RWPE2 (cell line): Measurements from ENCODE around the gene LCN2.

ENCODE experiments used
- ATAC-seq: fragments of 200-7000 bp; cut with Tn5 transposase; 3 replicates; pipeline ENCODE4 v1.9.1; 2021; ENCODE audit warnings: low read depth
- DNase-seq: peaks from one replicate; pipeline ENCODE4 v3.0.0-alpha.2; 2020; ENCODE audit warnings: low spot score
- H3K27ac ChIP-seq: fragments of 450-650 bp; 2 replicates; pipeline ENCODE4 v1.5.1; 2017; ENCODE audit warnings: mild to moderate bottlenecking; ENCODE audit not compliant: poor library complexity, severe bottlenecking
- H3K27me3 ChIP-seq: fragments of 250-450 bp; sonication (Bioruptor Pico); 2 replicates; pipeline ENCODE4 v1.5.1; 2021; ENCODE audit warnings: mild to moderate bottlenecking, moderate library complexity; ENCODE audit not compliant: insufficient read depth, poor library complexity, severe bottlenecking
- H3K36me3 ChIP-seq: fragments of 250-450 bp; sonication (Bioruptor Pico); 2 replicates; pipeline ENCODE4 v1.5.1; 2020; ENCODE audit warnings: low read depth, mild to moderate bottlenecking, moderate library complexity
- H3K4me1 ChIP-seq: fragments of 250-450 bp; sonication (Bioruptor Pico); 2 replicates; pipeline ENCODE4 v1.5.1; 2021; ENCODE audit warnings: mild to moderate bottlenecking, moderate library complexity; ENCODE audit not compliant: insufficient read depth, poor library complexity, severe bottlenecking
- H3K4me3 ChIP-seq: fragments of 250-450 bp; sonication (Bioruptor Pico); 2 replicates; pipeline ENCODE4 v1.5.1; 2021; ENCODE audit warnings: mild to moderate bottlenecking, moderate library complexity; ENCODE audit not compliant: severe bottlenecking
- H3K9me3 ChIP-seq: fragments of 250-450 bp; sonication (Bioruptor Pico); 2 replicates; pipeline ENCODE4 v1.5.1; 2021; ENCODE audit warnings: mild to moderate bottlenecking, moderate library complexity; ENCODE audit not compliant: severe bottlenecking
- TF ChIP-seq, protein P1 (sequence below): fragments of 450-650 bp; IDR thresholded peaks from one replicate; pipeline ENCODE4 v1.5.1; 2017; ENCODE audit warnings: mild to moderate bottlenecking, moderate library complexity; ENCODE audit not compliant: poor library complexity, severe bottlenecking

LCN2 gene

DNA sequence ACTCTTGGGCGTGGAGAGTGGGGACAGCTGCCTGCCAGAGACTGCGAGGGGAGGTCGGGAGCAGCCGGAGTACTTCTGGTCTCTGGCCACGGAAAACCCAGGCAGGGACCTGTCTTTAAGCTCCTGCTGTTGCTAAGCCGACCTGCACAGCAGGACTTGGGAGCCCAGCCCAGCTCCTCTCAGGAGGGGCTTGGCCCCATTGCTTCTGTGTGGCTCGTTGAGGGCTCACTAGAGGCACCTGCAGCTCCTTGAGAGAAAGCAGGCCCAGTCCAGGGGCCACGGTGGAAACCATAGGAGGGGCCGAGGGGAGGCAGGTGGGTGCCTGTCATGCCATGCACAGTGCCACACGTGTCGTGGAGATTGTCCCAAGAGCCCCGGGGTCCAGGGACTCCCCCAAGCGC, 3.3 kb upstream of the LCN2 start:
- DNase-seq (no peak), ATAC-seq (no peak)
- no peaks in the 10 kb centered on the region for H3K36me3 ChIP-seq
- H3K27ac ChIP-seq: peak overlapping the region; percentile 13
- H3K27me3 ChIP-seq: no peaks in the 10 kb centered on the region
- H3K9me3 ChIP-seq: no peaks in the 10 kb centered on the region
- no peak overlapping the region for H3K4me3 ChIP-seq
- TF ChIP-seq, protein P1, sequence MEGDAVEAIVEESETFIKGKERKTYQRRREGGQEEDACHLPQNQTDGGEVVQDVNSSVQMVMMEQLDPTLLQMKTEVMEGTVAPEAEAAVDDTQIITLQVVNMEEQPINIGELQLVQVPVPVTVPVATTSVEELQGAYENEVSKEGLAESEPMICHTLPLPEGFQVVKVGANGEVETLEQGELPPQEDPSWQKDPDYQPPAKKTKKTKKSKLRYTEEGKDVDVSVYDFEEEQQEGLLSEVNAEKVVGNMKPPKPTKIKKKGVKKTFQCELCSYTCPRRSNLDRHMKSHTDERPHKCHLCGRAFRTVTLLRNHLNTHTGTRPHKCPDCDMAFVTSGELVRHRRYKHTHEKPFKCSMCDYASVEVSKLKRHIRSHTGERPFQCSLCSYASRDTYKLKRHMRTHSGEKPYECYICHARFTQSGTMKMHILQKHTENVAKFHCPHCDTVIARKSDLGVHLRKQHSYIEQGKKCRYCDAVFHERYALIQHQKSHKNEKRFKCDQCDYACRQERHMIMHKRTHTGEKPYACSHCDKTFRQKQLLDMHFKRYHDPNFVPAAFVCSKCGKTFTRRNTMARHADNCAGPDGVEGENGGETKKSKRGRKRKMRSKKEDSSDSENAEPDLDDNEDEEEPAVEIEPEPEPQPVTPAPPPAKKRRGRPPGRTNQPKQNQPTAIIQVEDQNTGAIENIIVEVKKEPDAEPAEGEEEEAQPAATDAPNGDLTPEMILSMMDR: no peak
- peaks cover 29% of the 10 kb centered on the region for H3K4me1 ChIP-seq

DNA sequence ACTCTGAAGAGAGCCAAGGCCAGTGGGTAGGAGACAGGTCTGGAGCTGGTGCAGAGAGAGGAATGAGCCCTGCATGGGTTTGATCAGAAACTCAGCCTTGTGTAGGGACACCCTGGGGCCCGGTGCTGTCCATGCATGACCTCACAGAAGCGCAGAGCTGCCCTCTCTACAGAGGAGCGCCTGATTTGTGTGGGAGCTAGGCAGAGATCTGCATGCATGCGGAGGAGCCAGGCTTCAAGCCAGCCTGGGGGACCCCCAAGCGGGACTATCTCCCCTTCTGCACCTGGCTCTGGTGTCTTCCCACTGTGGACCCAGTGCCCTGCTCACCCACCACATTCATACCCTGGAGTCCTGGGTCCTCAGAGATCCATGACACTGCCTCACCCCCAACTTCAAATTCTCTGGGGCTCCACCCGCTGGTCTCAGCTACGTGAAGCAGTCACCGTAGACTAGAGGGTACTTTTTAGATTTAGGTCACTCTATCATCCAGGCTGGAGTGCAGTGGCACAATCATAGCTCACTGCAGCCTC, 2.6 kb upstream of the LCN2 start:
- H3K9me3 ChIP-seq: no peaks in the 10 kb centered on the region
- H3K4me1 ChIP-seq: peaks cover 29% of the 10 kb centered on the region
- no peak for ATAC-seq

DNA sequence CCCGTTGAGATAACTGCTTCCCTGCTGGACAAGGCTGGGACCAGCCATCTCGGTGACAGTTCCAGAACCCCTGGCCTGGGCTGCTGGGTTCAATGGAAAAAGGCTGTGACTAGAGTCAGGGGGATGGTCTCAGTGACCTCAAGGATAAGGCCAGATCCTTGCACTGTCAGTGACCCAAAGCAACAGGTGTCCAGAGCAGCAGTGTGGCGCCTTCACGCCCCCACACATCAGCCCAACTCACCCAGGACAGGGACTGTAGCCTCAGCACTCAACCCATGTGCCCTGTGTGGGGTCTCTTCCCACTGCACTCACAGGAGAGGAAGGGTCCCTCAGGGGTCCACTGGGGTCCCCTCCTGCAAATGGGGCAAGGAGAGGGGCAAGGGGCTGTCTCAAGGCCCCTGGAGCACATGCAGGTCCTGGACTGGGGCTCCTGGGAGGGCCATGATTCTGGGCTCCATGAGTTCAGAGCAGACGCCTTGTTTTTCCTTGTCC, 698 bp upstream of the LCN2 start:
- H3K4me1 ChIP-seq: peaks cover 25% of the 10 kb centered on the region
- H3K27me3 ChIP-seq: no peaks in the 10 kb centered on the region
- H3K4me3 ChIP-seq: no peak overlapping the region
- ATAC-seq (no peak; the same call in 2 of the 3 replicates), DNase-seq (no peak)
- H3K27ac ChIP-seq: peak overlapping the region; percentile 58
- H3K9me3 ChIP-seq: no peaks in the 10 kb centered on the region
- TF ChIP-seq, protein P1: no peak
- no peaks in the 10 kb centered on the region for H3K36me3 ChIP-seq

More for the DNA sequence above, 2.6 kb upstream of the LCN2 start:
- H3K4me3 ChIP-seq: no peak overlapping the region
- TF ChIP-seq, protein P1: no peak
- H3K36me3 ChIP-seq: no peaks in the 10 kb centered on the region
- H3K27ac ChIP-seq: no peak overlapping the region
- no peak for DNase-seq
- H3K27me3 ChIP-seq: no peaks in the 10 kb centered on the region

DNA sequence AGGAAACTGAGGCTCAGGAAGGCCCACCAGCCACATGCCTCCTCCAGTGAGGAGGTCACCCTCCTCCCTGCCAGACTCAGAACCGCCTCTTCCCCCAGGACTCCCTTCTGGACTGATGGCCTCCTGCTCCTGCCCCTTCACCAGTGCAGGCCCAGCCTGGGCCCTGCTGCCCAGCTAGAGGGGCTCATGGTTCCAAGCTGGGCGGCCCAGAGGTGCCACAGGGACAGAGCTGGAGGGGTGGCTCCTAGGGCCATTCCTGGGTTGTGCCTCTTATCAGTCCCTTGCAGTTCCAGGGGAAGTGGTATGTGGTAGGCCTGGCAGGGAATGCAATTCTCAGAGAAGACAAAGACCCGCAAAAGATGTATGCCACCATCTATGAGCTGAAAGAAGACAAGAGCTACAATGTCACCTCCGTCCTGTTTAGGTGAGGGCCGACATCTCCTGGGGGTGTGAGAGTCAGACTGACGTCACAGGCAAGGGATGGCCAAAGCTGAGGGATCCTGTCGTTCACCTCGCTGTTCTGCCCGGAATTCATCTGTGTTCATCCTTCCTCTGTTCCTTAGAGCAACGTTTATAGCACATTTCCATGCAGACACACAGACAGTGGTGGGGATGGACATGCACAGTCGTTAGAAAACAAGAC, 819 bp downstream of the LCN2 start:
- Histone ChIP-seq H3K9me3 (no peaks in the 10 kb centered on the region), H3K27me3 (no peaks in the 10 kb centered on the region), H3K36me3 (no peaks in the 10 kb centered on the region), H3K4me3 (no peak overlapping the region), H3K27ac (peak overlapping the region; percentile 58), H3K4me1 (peaks cover 21% of the 10 kb centered on the region)
- TF ChIP-seq, protein P1: no peak
- DNase-seq (no peak), ATAC-seq (no peak)
